CD4-positive, alpha-beta T cell treated with Interleukin-4 for 4 hours (primary cell): ENCODE results near the gene ZNF782.
"Not testable (repeated sequence)": the region's sequence is repeated elsewhere in the genome, so short reads cannot be mapped to it uniquely, and the experiment has no call there.

ENCODE experiments used
- DNase-seq: peaks from one replicate; pipeline ENCODE4 v3.0.0-alpha.2; 2020

Gene ZNF782

DNA sequence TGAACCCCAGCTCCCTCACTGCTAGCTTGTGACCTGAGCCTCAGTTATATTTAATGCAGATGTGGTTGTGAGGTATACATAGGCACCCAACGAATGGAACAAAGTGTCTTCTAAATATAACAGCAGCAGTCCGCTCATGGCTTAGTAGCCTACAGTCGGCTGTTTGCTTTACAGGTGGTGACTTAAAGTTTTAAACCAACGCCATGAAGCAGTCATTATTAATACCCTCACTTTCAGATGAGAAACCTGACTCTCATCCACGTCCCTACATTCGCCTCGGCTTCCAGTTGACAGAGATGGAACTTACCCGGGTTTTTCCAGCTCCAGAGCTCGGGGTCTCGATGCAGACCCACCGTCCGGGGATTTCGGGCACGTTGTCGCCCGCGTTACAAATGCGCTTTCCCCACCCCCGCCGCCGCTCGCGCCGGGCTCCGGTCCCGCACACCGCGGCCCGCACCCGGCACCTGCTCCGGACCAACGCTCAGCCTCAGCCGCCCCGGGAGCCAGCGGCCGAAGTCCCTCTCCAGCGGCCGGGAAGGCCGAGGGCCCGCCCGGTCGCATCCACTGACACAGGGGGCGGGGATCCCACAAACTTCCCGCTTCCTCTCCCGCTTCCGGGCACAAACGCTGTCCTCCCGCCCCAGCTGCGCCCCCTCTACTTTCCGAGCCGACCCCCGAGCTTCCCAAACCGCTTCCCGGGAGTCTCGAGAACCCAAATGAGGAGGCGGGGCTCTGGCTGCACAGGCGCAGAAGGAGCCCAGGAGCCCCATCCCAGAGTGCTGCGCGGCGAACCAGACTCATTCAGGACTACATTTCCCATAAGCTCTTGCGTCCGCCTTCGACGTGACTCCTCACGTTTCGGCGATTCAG lies at the start of gene ZNF782:
ZNF782 (minus strand) TSS at position 734 of the 870 bp plus-strand sequence. CDS start 2,553 bp downstream, outside the sequence.
- peak; percentile 84 for DNase-seq

DNA sequence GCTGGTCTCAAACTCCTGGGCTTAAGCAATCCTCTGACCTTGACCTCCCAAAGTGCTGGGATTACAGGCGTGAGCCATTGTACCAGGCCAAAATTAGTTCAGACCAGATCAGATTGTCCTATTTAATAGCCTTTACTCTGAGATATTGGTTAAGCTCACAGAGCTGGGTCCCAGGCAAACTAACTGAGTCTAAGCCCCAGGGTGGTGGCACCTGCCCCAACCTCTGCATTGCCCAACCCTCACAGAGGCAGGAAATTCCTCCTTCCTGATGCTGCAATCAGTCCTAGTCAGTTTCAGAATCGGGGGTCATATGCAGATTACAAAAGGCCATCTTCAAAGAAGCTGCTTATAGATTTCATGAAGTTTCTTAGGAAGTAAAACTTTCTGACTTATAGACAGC lies 45.7 kb upstream of the ZNF782 start:
- DNase-seq = not testable (repeated sequence)

DNA sequence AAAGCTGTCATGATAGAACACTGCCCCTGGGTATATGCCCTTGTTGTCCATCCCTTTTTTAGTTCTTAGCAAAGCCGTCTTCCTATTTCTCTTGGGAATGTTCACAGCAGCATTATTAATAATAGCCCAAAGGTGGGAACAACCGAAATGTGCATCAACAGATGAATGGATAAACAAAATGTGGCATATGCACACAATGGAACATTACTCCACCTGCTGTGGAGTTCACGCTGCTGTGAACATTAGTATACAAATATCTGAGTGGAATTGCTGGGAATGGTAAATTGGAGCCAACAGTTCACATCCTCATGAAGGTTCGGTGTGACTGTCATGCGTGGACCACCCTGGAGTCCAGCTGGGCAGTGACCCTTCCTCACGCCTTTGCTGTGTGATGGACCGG lies 37.8 kb upstream of the ZNF782 start:
- DNase-seq = no peak

DNA sequence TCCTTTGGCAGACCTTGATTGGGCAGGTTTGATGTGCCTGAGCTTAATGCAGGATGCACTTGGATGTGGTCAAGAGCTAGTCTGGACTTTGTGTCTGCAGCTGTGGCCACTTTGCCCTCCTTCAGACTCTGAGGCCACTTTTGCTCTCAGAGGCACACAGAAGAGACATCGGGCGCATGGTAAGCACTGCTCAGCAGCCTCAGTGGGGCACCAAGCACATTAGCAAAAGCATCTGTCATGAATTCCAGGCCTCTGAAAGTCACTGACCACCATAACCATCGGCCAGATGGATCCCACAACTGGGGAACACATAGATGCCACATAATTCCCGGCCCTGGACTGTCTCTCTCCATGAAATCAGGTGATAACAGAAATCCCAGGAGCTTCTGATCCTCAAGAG lies 34.3 kb upstream of the ZNF782 start:
- DNase-seq = no peak

DNA sequence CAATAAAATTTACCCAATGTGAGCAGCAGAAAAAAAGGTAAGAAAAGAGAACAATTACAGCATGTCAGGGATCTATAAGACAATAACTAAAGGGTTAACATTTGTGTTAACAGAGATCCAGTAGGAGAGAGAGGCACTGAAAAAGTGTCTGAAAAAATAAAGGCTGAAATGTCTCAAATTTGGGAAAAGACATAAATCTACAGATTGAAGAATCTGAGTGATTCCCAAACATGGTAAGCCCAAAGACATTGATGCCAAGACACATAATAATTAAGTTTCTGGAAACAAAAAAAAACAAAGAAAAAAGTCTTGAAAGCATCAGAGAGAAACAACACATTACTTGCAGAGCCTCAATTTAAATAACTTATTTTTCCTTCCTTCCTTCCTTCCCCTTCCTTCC lies 31.1 kb upstream of the ZNF782 start:
- no peak for DNase-seq

DNA sequence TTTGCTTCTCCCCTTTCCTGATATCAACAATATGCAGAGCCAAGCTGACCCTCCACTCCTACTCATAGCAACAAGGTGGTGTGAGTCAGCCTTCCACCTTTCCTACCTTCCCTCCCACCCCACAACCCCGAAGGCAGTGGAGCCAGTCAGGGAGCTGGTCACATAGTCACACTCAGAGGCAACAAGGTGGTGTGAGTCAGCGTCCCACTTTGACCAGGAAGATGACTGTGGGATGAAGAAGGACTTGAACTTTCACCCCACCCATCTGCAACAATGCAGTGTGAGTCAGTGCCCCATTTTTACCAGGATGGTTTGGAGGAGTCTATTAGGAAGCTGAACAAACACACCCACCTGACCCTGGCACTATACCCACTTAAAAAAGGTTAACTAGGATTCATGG lies 30.1 kb upstream of the ZNF782 start:
- DNase-seq = no peak

DNA sequence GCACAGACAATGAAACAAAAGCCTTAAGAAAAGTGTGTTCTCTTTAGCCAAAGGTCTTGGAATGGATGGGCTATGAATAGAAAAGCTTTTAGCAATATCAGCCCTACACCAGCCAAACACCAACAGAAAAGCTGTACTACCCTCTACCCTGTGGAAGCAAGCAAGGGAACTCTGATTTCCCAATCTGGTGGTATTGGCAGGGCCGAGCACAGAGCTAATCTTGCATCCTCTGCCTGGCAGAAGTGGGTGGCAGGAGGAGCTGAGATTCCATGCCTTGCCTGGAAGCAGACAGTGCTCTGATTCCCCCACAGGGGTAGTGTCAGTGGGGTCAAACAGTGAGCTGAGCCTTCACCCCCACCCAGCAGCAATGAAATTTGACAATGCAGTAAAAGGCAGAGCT lies 29.6 kb upstream of the ZNF782 start:
- DNase-seq = no peak

DNA sequence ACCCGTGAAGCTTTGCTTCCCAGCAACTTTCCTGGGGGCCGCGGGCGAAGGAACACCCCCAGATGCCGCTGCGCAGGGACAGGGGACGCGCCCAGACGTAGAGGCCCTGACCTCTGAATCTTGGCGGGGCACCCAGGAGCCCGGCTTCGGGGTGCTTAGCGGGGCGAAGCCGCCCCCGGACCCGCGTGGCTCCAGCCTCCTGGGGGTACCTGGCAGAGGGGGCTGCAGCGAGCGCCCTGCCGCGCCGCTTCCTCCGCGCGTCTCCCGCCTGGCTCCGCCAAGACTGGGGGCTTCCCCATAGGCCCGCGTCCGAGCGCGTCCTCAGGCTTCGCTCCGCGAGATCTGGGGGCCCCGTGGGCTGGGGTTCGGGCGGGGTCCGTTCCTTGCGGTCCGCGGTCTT lies 23.0 kb upstream of the ZNF782 start:
- DNase-seq = no peak

DNA sequence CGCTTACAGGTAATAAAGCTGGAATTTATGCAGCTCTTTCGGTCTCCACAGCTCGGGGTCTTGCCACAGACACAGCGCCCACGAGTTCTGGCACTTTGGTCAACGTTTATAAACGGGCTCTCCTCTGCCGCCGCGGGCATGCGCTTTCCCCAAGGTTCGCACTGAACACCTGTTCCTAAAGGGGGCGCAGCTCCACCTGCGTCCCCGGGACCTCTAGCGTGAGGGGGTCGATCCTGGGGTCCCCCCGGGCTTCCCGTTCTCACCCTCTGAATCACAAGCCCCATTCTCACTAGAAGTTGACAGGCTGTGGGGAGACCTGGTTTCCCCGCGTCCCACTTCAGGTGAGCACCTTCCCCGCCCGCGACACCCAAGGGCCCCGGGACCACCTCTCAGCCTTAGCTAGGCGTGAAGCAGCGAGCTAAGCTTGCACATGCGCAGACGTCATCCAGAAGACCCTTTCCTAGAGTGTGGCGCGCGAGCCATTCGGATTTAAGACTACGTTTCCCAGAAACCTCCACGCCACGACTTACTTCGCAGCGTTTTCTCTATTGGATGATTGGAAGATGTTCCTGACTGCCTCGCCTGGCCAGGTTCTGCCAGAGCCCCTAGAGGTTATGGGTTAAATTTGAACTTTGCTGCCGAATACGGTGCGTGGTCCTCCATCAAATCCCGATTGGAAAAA lies 21.3 kb upstream of the ZNF782 start:
- DNase-seq = peak; percentile 42

DNA sequence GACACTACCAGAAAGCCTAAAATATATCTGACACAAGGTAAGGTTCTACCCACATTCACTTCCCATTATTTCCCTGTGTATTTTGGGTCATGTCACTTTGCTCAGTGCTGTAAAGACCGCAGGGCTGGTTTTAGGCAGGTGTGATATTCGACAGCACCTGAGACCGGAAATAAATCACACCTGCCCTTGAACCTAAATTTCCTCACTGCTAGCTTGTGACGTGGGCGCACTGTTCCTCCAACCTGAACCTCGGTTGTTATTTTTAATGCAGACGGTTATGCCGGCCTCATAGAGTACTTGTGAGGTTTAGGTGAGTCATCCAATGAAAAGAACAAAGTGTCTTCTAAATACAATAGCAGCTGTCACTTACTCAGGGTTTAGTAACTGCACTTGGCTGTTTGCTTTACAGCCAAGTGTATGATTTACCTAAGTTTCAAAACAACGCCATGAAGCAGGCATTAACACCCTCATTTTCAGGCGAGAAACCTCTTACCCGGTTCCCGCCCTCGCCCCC lies 20.7 kb upstream of the ZNF782 start:
- DNase-seq = peak; percentile 59

DNA sequence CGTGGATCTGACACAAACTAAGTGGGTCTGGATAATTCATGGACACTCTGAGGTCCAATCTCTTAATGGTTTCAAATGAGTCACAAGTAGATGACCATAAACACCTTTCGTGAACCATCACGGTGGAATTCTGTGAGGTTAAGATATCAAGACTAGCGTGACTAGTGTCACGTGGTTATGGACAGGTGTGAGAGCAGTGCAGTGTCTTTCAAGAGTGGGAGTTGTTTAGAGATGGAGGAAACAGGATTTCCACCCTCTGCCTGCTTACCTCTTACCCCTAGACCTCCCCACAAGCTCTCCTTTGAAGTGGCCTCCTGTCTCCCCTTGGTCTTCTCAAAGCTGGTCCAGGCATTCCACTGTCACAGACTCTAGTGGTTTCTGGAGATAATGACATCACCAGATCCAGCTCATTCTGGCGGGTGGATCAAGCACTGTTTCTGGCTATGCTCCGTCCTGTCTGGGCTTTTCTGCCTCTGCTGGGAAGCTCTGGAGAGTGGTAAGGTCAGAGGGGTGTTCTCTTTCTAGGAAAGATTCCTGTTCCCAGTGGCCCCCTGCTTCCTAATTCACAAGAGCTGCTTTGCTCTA lies 20.0 kb upstream of the ZNF782 start:
- no peak for DNase-seq

DNA sequence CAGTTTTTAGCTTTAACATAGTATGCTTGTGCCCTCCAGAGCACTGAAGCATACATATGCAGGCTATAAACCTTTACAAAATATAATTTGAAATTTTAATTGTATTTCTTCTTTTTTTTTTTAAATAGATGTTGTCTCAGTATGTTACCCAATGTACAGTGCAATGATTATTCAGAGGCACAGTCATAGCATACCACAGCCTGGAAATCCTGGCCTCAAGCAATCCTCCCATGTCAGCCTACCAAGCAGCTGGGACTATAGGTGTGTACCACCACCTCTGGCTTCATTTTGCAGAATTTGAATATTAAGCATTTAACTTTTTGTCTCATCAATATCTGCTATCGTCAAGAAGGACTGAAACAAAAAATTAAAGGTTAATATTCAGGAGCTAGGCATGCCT lies 16.9 kb upstream of the ZNF782 start:
- no peak for DNase-seq

DNA sequence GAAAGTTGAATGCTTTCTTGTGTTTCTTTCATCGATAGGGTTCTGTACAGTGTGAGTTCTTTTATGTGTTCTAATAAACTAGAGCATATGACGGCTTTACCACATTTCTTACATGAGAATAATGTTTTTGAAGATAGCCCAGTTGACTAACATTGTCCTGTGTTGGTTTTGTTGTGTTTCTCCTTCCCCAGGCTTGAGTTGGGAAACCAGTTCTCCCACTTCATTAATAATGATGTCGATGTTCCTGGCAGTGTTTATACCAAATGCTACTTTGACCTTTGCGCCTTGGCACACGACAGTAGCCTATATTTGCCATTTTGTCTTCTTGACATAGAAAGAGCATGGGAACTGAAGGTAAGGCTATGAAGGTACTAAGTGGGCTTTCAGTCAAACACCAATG lies 14.4 kb upstream of the ZNF782 start:
- no peak for DNase-seq

DNA sequence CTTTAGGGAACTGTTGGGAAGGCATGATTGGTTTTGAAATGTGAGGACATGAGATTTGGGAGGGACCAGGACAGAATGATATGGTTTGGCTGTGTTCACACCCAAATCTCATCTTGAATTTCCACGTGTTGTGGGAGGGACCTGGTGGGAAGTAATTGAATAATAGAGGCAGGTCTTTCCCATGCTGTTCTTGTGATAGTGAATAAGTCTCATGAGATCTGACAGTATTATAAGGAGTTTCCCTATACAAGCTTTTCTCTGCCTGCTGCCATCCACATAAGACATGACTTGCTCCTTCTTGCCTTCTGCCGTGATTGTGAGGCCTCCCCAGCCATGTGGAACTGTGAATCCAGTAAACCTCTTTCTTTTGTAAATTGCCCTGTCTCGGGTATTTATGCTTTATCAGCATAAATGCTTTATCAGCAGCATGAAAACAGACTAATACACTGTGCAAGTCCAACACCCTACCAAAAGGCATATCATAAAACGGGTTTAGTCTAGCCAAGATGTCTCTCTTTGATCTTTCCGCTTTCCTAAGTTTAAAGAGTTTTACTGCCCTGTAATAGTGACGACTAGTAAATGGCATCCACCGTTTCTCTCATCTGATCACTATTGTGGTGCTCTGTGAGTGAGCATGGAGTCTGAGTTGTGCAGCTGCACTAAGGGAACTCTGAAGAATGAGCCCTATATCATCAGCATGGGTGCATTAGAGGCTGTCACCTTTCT lies 12.9 kb upstream of the ZNF782 start:
- DNase-seq = no peak

DNA sequence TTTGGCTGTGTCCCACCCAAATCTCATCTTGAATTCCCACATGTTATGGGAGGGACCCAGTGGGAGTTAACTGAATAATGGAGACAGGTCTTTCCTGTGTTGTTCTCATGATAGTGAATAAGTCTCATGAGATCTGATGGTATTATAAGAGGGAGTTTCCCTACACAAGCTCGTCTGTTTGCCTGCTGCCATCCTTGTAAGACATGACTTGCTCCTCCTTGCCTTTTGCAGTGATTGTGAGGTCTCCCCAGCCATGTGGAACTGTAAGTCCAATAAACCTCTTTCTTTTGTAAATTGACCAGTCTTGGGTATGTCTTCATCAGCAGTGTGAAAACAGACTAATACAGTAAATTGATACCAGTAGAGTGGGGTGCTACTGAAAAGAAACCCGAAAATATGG lies 10.9 kb upstream of the ZNF782 start:
- DNase-seq = not testable (repeated sequence)

DNA sequence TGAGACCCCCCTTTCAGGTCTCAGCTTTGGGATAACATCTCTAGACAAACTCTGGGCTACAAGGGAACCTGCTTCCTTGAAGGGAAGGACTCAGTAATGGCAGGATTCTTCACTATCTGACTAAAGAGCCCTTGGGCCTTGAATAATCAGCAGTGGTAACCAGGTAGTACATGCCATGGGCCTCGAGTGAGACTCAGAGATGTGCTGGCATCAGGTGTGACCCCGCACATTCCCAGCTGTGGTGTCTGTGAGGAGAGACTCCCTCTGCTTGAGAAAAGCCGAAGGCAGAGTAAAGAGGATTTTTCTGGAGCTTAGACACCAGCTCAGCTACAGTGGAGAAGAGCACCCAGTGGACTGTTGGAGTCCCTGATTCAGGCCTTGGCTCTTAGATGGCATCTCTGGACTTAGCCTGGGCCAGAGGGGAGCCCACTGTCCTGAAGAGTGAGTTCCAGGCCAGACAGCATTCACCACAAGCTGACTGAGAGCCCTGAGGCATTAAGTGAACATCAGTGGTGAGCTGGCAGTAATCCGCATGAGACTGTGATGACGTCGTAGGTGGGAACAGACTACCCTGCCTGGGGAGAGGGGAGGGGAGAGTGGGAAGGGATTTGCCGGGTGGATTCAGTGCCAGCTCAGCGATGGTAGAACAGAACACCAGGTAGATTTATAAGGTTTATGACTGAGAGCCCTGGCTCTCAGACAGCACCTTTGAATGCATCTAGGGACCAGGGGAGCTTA lies 5.3 kb upstream of the ZNF782 start:
- no peak for DNase-seq

DNA sequence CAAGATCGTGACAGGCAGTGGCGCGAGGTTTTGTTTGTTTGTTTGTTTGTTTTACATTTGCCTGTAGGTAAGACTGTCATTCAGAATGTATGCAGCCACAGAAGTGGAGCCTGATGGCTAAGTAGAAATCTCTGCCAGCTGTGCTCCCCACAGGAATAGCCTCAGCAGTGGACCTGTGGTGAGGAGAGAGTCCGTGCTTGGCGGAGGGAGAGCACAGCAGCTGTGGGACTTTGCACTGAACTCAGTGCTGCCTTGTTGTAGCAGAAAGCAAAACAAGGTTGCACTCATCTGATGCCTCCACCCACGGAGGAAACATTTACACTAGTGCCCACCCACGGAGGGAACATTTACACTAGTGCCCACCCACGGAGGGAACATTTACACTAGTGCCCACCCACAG lies 4.4 kb upstream of the ZNF782 start:
- no peak for DNase-seq

DNA sequence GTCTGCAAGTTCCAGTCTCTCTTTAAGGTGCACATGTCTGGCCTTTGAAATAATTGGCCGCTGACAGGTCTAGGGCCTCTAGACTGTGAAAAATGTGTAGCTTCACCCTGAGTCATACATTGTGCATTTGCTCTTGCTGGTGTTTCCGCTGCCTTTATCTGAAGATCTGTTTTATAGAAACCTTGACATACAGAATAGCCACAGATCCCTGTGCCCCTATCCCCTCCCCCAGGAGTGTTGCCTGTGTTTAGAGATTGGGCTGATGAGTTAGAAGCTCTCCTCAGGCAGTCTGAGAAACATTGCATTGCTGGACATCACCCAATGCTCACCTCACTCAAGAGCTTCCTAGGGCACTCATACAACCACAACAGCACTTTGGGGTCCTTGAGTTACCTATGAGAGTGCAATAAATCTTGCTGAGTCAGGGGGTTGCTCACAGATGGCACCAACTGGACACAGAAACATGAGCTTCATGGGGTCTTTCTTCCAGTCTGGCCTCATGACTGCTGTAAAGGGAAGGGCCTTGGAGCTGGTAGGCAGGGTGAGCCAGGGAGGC lies 3.8 kb upstream of the ZNF782 start:
- DNase-seq = no peak

DNA sequence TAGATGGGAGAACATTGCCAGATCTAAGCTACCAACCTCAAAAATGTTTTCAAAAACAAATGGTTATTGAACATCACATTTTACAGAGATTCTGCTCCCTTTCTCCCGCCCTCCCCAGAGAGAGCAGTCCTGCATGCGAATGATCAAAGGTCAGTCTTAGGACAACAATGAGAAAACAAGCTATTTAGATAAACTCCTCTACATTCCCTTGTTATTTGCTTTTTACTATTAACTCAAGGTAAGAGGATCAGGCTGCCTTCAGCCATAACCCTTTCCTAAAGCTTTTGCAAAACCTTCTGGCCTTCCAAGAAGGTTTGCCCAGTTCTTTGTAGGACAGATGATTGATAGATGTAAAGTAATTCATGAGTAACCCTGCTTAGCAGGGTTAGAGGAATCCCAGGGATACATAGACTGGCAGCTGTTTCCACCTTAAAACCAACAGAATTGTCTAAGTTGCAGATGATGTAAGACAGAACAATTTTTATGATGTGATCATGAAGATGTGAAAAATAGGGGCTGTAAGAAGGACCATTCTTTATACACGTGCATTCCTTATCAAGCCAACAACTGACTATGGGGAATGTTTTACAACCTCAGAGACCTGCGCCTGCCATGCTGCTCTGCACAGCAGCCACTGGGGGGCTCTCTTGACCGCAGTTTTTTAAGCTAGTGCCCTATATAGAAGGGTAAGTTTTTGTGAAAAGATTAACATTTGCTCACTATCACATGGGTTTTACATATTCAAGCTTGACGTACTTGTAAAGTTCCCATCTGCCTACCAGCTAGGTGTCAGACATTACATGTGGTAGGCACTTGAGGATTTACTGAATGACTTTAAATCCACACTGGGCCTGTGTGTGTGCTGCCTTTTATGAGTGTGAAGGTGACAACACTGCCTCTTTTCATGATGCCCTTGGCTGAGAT lies 2.3 kb upstream of the ZNF782 start:
- DNase-seq = peak; percentile 73

DNA sequence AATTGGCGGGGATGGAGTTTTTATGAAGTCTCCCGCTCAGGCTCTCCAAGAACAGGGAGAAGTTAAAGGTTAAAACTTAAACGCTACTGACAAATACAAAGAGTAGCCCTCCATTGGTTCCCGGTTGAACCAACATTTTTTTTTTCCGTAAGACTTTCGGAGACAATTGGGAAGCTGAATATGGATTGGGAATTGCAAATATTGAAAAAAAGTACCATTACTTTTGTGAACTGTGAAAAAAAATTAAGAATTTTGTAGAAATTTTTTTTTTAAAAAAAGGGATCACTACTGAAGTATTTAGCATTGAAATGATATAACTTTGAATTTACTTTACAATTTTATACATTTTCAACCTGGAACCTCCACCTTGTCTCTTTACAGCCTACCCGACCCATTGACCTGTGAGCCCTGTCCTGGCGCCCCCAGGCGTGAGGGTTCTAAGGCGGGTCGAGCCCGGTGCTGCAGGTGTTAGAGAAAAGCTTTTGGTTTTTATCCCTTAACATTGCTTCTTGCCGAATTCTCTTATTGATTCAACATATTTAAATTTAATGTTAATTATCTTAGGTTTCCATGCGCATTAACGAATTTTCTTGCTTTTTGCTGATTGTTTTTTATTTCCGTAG lies 448 bp upstream of the ZNF782 start:
- no peak for DNase-seq
